Liver (tissue), 9 donors: ENCODE measurements around the gene FNTB. TPM values are rescaled to one million over a fixed set of nuclear protein-coding genes. Genes with fewer than 3 reads are reported as not detected.

Experiments used
- DNase-seq: peaks from one replicate; pipeline ENCODE4 v3.0.0-alpha.2; 2017; ENCODE audit warnings: low spot score
- H3K27ac ChIP-seq, 2 donors: one replicate each; pipeline ENCODE4 v1.7.0; 2013; ENCODE audit warnings: inconsistent platforms in 2 of 2, low read length in 2 of 2, control low read depth in 1 of 2, low read depth in 1 of 2, mild to moderate bottlenecking in 1 of 2
- H3K27me3 ChIP-seq, 4 donors: one replicate each; pipeline versions ENCODE4 v1.6.1 to v1.7.0; 2013; ENCODE audit warnings: low read length in 3 of 4, inconsistent platforms in 1 of 4, mild to moderate bottlenecking in 1 of 4, moderate library complexity in 1 of 4; ENCODE audit not compliant: control insufficient read depth in 4 of 4, insufficient read depth in 4 of 4
- H3K36me3 ChIP-seq, 4 donors: one replicate each; pipeline versions ENCODE4 v1.6.1 to v1.7.0; 2013; ENCODE audit warnings: low read length in 3 of 4, mild to moderate bottlenecking in 3 of 4, low read depth in 1 of 4, moderate library complexity in 1 of 4; ENCODE audit not compliant: control insufficient read depth in 4 of 4, insufficient read depth in 3 of 4
- H3K4me1 ChIP-seq, 4 donors: one replicate each; pipeline versions ENCODE4 v1.6.1 to v1.7.0; 2013; ENCODE audit warnings: low read length in 3 of 4, mild to moderate bottlenecking in 3 of 4, moderate library complexity in 1 of 4; ENCODE audit not compliant: control insufficient read depth in 4 of 4, insufficient read depth in 4 of 4
- H3K4me3 ChIP-seq, 3 donors: one replicate each; pipeline versions ENCODE4 v1.6.1 to v1.7.0; 2013; ENCODE audit warnings: low read length in 3 of 3, control low read depth in 1 of 3, low read depth in 1 of 3, mild to moderate bottlenecking in 1 of 3
- H3K9ac ChIP-seq, 2 donors: one replicate each; pipeline ENCODE4 v1.7.0; 2013; ENCODE audit warnings: low read length in 2 of 2, mild to moderate bottlenecking in 2 of 2, moderate library complexity in 2 of 2, control low read depth in 1 of 2, low read depth in 1 of 2
- H3K9me3 ChIP-seq, 4 donors: one replicate each; pipeline versions ENCODE4 v1.6.1 to v1.7.0; 2013; ENCODE audit warnings: low read length in 3 of 4; ENCODE audit not compliant: control insufficient read depth in 4 of 4
- EGR1 ChIP-seq, 2 donors: IDR thresholded peaks; 2 replicates each; pipeline ENCODE4 v1.6.1; 2016 to 2018; ENCODE audit warnings: antibody characterized with exemption in 2 of 2, low read depth in 2 of 2
- FOXA1 ChIP-seq: IDR thresholded peaks from 2 replicates; pipeline ENCODE4 v1.6.1; 2016; ENCODE audit warnings: antibody characterized with exemption
- FOXA2 ChIP-seq: IDR thresholded peaks from 2 replicates; pipeline ENCODE4 v1.6.1; 2016; ENCODE audit warnings: antibody characterized with exemption
- GABPA ChIP-seq, 2 donors: IDR thresholded peaks in 1 of 2; conservative IDR thresholded peaks in 1 of 2; 2 replicates each; pipeline ENCODE4 v1.6.1; 2016; ENCODE audit warnings: antibody characterized with exemption in 2 of 2, mild to moderate bottlenecking in 1 of 2, moderate library complexity in 1 of 2
- HNF4A ChIP-seq, 2 donors: conservative IDR thresholded peaks; 2 replicates each; pipeline ENCODE4 v1.6.1; 2016; ENCODE audit warnings: antibody characterized with exemption in 2 of 2, mild to moderate bottlenecking in 2 of 2
- HNF4G ChIP-seq: IDR thresholded peaks from 2 replicates; pipeline ENCODE4 v1.6.1; 2016; ENCODE audit warnings: antibody characterized with exemption
- JUND ChIP-seq, 2 donors: IDR thresholded peaks; 2 replicates each; pipeline ENCODE4 v1.6.1; 2016; ENCODE audit warnings: antibody characterized with exemption in 2 of 2
- MAX ChIP-seq: IDR thresholded peaks from 2 replicates; pipeline ENCODE4 v1.6.1; 2016; ENCODE audit warnings: antibody characterized with exemption
- NR2F2 ChIP-seq: IDR thresholded peaks from 2 replicates; pipeline ENCODE4 v1.6.1; 2016; ENCODE audit warnings: antibody characterized with exemption
- RAD21 ChIP-seq, 2 donors: IDR thresholded peaks; 2 replicates each; pipeline ENCODE4 v1.6.1; 2016; ENCODE audit warnings: antibody characterized with exemption in 2 of 2, mild to moderate bottlenecking in 2 of 2
- RXRA ChIP-seq, 2 donors: IDR thresholded peaks; 2 replicates each; pipeline ENCODE4 v1.6.1; 2017 to 2018; ENCODE audit warnings: antibody characterized with exemption in 2 of 2, mild to moderate bottlenecking in 1 of 2
- SP1 ChIP-seq: IDR thresholded peaks from 2 replicates; pipeline ENCODE4 v1.6.1; 2018; ENCODE audit warnings: antibody characterized with exemption, mild to moderate bottlenecking
- TAF1 ChIP-seq: conservative IDR thresholded peaks from 2 replicates; pipeline ENCODE4 v1.6.1; 2016; ENCODE audit warnings: antibody characterized with exemption, mild to moderate bottlenecking
- YY1 ChIP-seq: IDR thresholded peaks from 2 replicates; pipeline ENCODE4 v1.6.1; 2016; ENCODE audit warnings: antibody characterized with exemption, mild to moderate bottlenecking
- ZBTB33 ChIP-seq: IDR thresholded peaks from 2 replicates; pipeline ENCODE4 v1.6.1; 2016; ENCODE audit warnings: antibody characterized with exemption
- WGBS: extraction: QIAGEN DNeasy Blood & Tissue Kit; methylation state at CpG from one replicate; pipeline ENCODE4 v1.1.7; 2013; 5-methylcytosine and 5-hydroxymethylcytosine counted together
- polyA plus RNA-seq, 2 donors: library from polyadenylated mRNA; stranded (reverse) in 1 of 2; unstranded in 1 of 2; fragments of 200-250 nt in 1 of 2; fragments of >200 nt in 1 of 2; fragmentation: Nextera tagmentation in 1 of 2; extraction: Ambion mirVana in 1 of 2; gene quantifications; one replicate each; pipeline versions ENCODE4 v1.2.1 to v1.2.3, GENCODE V29; 2013 to 2015
- total RNA-seq, 2 donors: library from RNA; depleted of rRNA; stranded (reverse); fragments of >200 nt; gene quantifications; one replicate each; pipeline ENCODE4 v1.2.3, GENCODE V29; 2014
- TF ChIP-seq, protein P1 (sequence below): fragments of 150-350 bp; IDR thresholded peaks from 2 replicates; pipeline ENCODE4 v1.5.1; 2017; ENCODE audit warnings: improper control_type of control experiment, low read depth, low read length; ENCODE audit not compliant: missing input control
- TF ChIP-seq, protein P2 (sequence below): IDR thresholded peaks from 2 replicates; pipeline ENCODE4 v1.6.1; 2016; ENCODE audit warnings: antibody characterized with exemption, mild to moderate bottlenecking
- TF ChIP-seq, protein P3 (sequence below): IDR thresholded peaks from 2 replicates; pipeline ENCODE4 v1.6.1; 2016; ENCODE audit warnings: antibody characterized with exemption
- donor health status: healthy.
- donor health status: healthy.
- donor health status: healthy.
- donor health status: healthy.
- donor health status: healthy.

Gene FNTB
- total and polyA plus RNA-seq, 4 donors, result 6.3 to 17.2 (median 9.0) TPM

GRCh38 chr14:65003394-65003793 is 16.7 kb downstream of the FNTB start:
- 89% methylated on average over 2 of the region's 2 CpGs for WGBS
- H3K4me1 ChIP-seq, result no peaks in the 10 kb centered on the region
- peaks cover 0 to 4% (median 2%) of the 10 kb centered on the region in 4 donors for H3K36me3 ChIP-seq
- H3K4me3 ChIP-seq, result no peak overlapping the region
- no peaks in the 10 kb centered on the region for H3K27me3 ChIP-seq
- H3K9ac ChIP-seq, result no peak overlapping the region
- H3K27ac ChIP-seq, result no peak overlapping the region
- TF ChIP-seq SP1 (no peak), FOXA1 (no peak), HNF4G (no peak), RAD21 (IDR thresholded peaks at IDR 0.05) (no peak), RXRA (IDR thresholded peaks at IDR 0.05) (no peak), MAX (no peak), NR2F2 (no peak), FOXA2 (no peak), ZBTB33 (no peak), YY1 (no peak), TAF1 (no peak), HNF4A (conservative IDR thresholded peaks at IDR 0.05) (no peak), JUND (IDR thresholded peaks at IDR 0.05) (no peak), EGR1 (IDR thresholded peaks at IDR 0.05; ENCODE audit: low read depth in 2 of 2) (no peak), GABPA (IDR thresholded peaks at IDR 0.05 in 1 of 2, conservative IDR thresholded peaks at IDR 0.05 in 1 of 2) (no peak)
- TF ChIP-seq, protein P1, sequence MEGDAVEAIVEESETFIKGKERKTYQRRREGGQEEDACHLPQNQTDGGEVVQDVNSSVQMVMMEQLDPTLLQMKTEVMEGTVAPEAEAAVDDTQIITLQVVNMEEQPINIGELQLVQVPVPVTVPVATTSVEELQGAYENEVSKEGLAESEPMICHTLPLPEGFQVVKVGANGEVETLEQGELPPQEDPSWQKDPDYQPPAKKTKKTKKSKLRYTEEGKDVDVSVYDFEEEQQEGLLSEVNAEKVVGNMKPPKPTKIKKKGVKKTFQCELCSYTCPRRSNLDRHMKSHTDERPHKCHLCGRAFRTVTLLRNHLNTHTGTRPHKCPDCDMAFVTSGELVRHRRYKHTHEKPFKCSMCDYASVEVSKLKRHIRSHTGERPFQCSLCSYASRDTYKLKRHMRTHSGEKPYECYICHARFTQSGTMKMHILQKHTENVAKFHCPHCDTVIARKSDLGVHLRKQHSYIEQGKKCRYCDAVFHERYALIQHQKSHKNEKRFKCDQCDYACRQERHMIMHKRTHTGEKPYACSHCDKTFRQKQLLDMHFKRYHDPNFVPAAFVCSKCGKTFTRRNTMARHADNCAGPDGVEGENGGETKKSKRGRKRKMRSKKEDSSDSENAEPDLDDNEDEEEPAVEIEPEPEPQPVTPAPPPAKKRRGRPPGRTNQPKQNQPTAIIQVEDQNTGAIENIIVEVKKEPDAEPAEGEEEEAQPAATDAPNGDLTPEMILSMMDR, result no peak
- TF ChIP-seq, protein P2, sequence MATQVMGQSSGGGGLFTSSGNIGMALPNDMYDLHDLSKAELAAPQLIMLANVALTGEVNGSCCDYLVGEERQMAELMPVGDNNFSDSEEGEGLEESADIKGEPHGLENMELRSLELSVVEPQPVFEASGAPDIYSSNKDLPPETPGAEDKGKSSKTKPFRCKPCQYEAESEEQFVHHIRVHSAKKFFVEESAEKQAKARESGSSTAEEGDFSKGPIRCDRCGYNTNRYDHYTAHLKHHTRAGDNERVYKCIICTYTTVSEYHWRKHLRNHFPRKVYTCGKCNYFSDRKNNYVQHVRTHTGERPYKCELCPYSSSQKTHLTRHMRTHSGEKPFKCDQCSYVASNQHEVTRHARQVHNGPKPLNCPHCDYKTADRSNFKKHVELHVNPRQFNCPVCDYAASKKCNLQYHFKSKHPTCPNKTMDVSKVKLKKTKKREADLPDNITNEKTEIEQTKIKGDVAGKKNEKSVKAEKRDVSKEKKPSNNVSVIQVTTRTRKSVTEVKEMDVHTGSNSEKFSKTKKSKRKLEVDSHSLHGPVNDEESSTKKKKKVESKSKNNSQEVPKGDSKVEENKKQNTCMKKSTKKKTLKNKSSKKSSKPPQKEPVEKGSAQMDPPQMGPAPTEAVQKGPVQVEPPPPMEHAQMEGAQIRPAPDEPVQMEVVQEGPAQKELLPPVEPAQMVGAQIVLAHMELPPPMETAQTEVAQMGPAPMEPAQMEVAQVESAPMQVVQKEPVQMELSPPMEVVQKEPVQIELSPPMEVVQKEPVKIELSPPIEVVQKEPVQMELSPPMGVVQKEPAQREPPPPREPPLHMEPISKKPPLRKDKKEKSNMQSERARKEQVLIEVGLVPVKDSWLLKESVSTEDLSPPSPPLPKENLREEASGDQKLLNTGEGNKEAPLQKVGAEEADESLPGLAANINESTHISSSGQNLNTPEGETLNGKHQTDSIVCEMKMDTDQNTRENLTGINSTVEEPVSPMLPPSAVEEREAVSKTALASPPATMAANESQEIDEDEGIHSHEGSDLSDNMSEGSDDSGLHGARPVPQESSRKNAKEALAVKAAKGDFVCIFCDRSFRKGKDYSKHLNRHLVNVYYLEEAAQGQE, result no peak
- TF ChIP-seq, protein P3, sequence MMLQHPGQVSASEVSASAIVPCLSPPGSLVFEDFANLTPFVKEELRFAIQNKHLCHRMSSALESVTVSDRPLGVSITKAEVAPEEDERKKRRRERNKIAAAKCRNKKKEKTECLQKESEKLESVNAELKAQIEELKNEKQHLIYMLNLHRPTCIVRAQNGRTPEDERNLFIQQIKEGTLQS, result no peak
- H3K9me3 ChIP-seq, result no peaks in the 10 kb centered on the region
- no peak for DNase-seq
